GM19193 (cell line): Measurements from ENCODE around the gene TRAPPC3.

Experiments used
- POLR2A ChIP-seq: IDR thresholded peaks from 4 replicates; pipeline ENCODE4 v1.6.1; 2011; ENCODE audit not compliant: insufficient read depth, insufficient read length; ENCODE audit errors: extremely low read depth

Gene TRAPPC3

DNA sequence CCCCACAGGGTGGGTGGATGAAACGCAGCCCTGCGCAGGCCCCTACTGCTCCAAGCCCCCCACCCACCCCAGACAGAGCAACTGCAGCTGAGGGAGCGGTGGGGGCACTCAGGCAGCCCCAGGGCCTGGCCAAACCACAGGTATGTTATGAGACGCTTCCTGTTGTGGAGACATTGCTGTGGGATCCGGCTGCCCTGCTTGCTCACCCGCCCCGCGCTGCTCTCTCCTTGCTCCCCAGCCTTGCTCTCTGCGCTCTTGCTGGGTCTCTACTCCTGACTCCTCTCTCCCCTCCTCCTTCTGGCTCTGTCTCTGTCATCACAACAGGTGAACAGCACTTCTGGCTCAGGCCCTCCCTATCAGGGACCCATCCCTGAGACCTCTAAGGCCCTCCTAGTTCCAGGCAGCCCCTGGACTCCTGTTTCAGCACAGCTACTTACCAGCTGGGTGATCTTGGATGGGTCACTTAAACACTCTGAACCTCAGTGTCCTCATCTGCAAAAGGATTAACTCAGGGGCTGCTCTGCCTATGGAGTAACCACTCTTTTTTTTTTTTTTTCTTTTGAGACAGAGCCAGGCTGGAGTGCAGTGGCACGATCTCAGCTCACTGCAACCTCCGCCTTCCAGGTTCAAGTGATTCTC lies 40.1 kb downstream of the TRAPPC3 start:
- no peak for TF ChIP-seq POLR2A

- TF ChIP-seq POLR2A, result no peak
Measured at GRCh38 chr1:36108314-36108713, 41.0 kb downstream of the TRAPPC3 start.

- TF ChIP-seq POLR2A, result no peak
Measured at GRCh38 chr1:36107394-36107793, 41.9 kb downstream of the TRAPPC3 start.

DNA sequence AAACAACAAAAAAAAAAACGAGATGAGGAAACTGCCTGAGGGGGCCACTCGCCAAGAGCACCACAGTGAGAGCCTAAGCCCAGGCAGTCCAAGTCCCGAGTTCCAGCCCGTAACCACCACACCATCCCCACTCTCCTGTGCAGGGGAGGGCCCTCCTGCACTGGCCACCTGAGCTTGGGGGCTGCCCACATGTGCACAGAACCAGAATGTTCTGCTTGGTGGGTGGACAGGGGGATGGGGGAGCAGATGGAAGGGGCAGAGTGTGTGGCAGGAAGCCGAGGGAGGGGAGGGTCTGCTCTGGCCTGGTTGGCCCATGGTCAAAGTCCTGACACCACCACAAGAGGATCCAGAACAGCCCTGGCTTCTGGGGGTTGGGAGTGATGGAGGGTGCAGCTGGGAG lies 43.0 kb downstream of the TRAPPC3 start:
- no peak for TF ChIP-seq POLR2A

- no peak for TF ChIP-seq POLR2A
Measured at GRCh38 chr1:36101546-36101945, 47.7 kb downstream of the TRAPPC3 start.

GRCh38 chr1:36100376-36100775 lies 48.9 kb downstream of the TRAPPC3 start:
- TF ChIP-seq POLR2A, result no peak

DNA sequence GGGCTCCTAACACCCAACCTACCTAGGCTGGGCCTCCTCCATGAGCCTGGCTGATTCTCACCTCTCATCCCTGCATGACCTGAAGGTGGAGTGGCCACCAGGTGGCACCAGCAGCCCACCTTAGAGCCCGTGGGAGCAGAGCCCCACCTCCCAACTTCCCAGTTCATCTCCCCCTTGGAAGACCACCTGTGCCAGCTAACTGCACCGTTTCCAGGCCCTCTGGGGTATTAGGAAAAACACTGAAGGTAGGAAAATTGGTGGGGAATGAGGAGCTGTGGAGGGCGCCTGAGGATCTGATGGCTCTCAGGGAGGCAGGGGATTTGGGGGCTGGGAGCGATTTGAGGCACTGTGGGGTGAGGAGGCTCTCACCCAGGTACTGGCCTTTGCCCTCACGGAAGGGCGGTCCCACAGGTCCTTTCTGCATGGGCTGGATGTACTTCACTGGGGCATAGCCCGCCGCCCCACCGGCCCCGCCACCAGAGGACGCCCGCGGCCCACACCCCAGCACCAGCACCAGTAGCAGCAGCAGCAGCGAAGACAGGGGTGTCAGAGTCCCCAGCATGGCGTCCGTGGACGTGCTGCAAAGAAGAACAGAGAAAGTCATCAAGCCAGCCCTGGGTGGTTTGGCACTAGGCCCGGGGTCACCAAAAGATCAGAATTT lies 49.5 kb downstream of the TRAPPC3 start:
- TF ChIP-seq POLR2A, result no peak

GRCh38 chr1:36098650-36099365 lies 50.5 kb downstream of the TRAPPC3 start:
- no peak for TF ChIP-seq POLR2A

- no peak for TF ChIP-seq POLR2A
Measured at GRCh38 chr1:36097693-36098585, 51.3 kb downstream of the TRAPPC3 start.

GRCh38 chr1:36096500-36097432 lies 52.5 kb downstream of the TRAPPC3 start:
- no peak for TF ChIP-seq POLR2A

DNA sequence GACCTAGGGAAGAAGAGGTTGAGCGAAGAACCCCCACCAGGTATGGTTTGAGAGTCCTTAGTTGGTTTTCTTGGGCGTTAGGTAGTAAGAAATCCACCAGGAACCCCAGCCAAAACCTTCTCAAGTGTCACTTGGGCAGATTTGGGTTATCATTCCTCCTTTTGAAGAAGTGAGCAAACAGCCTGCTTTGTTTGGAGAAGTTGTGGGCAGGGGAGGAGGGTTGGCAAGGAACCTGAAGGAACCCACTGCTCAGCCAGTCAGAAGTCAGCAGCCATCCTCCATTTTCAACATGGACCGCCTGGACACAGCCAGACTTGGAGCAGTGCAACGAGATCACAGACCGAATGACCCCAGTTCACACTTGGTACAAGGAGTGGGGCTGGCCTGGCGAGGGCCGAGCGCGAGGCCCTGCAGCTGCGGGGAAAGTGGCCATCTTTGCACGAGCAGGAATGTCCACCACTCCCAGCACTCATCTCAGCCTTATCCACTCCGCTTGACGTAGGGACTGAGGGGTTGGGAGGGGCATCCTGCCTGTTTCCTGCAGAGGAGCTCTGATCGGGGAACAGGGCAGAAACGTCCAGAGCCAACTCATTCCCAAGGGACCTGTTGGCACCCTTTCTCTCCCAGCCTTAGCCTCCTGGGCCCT lies 53.4 kb downstream of the TRAPPC3 start:
- TF ChIP-seq POLR2A, result no peak

DNA sequence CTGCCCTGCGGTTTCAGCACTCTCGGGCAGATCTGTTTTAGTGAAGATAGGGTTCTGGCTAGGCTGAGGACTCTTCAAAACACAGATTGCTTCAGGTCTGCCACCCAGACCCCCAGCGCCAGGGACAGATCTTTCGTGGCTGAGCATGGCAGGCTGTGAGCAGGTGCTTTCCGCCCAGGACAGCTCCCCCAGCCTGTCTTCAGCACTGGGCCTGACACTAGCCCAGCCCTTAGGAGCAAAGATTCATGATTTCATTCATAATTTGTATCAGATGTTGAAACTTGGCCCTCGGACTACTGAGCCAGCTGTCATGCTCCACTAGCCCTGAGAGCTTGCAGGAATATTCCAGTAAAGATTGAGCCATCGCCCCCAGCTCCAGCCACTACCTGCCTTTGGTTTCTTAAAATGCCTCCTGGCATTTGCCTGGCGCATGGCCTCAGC lies 54.6 kb downstream of the TRAPPC3 start:
- TF ChIP-seq POLR2A, result no peak

- TF ChIP-seq POLR2A, result no peak
Measured at GRCh38 chr1:36093929-36094328, 55.4 kb downstream of the TRAPPC3 start.

DNA sequence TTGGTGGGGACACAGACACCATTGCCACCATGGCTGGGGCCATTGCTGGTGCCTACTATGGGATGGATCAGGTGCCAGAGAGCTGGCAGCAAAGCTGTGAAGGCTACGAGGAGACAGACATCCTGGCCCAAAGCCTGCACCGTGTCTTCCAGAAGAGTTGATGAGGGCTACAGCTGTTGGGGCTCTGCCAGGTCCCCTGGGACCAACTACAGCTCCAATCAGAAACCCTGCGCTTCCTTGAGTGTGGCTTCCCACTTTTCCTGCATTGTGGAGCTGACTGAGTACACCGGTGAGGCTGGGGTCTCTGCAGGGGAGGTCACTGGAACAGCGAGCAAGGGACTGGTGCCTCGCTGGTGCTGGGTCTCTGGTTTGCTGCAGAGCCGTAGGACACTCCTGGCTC lies 56.1 kb downstream of the TRAPPC3 start:
- no peak for TF ChIP-seq POLR2A

- TF ChIP-seq POLR2A, result no peak
Measured at GRCh38 chr1:36092798-36093185, 56.5 kb downstream of the TRAPPC3 start.
